ENCODE measurements around the gene RAB29. TPM values are rescaled to one million over a fixed set of nuclear protein-coding genes. Genes with fewer than 3 reads are reported as not detected.

Gene RAB29
- total RNA-seq, 6 experiments from 2014 or later: 16.4 to 26.8 (median 21.2) TPM

DNA sequence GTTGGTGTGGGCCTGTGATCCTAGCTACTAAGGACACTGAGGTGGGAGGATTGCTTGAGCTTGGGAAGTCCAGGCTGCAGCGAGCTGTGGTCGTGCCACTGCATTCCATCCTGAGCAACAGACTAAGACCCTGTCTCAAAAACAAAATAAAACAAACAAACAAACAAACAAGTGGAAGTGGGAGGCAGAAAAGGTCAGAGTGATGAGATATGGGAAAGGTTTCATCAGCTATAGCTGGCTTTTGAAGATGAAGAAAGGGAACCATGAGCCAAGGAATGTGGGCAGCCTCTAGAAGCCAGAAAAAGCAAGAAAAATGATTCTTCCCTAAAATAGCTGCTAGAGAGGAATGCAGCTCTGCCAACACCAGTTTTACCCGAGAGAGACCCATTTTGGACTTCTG, 14.7 kb downstream of the RAB29 start:
- ATAC-seq: no peak

DNA sequence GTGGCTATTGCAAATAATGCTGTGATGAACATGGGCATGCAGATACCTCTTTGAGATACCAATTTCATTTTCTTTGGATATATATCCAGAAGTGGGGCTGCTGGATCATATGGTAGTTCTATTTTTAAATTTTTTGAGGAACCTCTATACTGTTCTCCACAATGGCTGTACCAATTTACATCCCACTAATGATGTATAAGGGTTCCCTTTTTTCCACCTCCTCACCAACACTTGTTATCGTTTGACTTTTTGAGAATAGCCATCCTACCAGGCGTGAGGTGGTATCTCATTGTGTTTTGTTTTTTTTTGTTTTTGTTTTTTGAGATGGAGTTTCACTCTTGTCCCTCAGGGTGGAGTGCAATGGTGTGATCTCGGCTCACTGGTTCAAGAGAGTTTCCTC, 18.7 kb downstream of the RAB29 start:
- Histone ChIP-seq H3K36me3 (no peaks in the 10 kb centered on the region), H3K4me1 (peaks cover 0 to 11% (median 0%) of the 10 kb centered on the region in 4 donors), H3K9me3 (no peaks in the 10 kb centered on the region), H3K27me3 (no peaks in the 10 kb centered on the region), H3K4me3 (no peak overlapping the region), H3K27ac (no peak overlapping the region)
- ATAC-seq (no peak), DNase-seq (no peak)
- 94% methylated on average over 3 of the region's 3 CpGs for WGBS (ENCODE audit: insufficient coverage, low coverage, low lambda C conversion rate, missing lambda C conversion rate)
- intact Hi-C loops (cut with DNase I): no loop called here
- TF ChIP-seq CTCF (IDR thresholded peaks at IDR 0.05) (no peak), POLR2A (IDR thresholded peaks at IDR 0.05) (no peak)

More for the DNA sequence above, 14.7 kb downstream of the RAB29 start:
- intact Hi-C loops (cut with DNase I): no loop called here
- H3K4me1 ChIP-seq: no peaks in the 10 kb centered on the region
- DNase-seq: no peak
- H3K27ac ChIP-seq: no peak overlapping the region
- no peaks in the 10 kb centered on the region for H3K27me3 ChIP-seq
- WGBS (ENCODE audit: insufficient coverage, low coverage, low lambda C conversion rate, missing lambda C conversion rate): 84% methylated on average over 3 of the region's 3 CpGs
- H3K36me3 ChIP-seq: no peaks in the 10 kb centered on the region
- H3K4me3 ChIP-seq: no peak overlapping the region
- no peak for TF ChIP-seq POLR2A (IDR thresholded peaks at IDR 0.05)
- H3K9me3 ChIP-seq: no peaks in the 10 kb centered on the region

- no peak for TF ChIP-seq POLR2A (IDR thresholded peaks at IDR 0.05)
- no peak for TF ChIP-seq CTCF (IDR thresholded peaks at IDR 0.05)
- WGBS (ENCODE audit: insufficient coverage, low coverage, low lambda C conversion rate, missing lambda C conversion rate): 85% methylated on average over 5 of the region's 5 CpGs
- no peak overlapping the region for H3K4me3 ChIP-seq
- peaks cover 0 to 11% (median 0%) of the 10 kb centered on the region in 4 donors for H3K4me1 ChIP-seq
- intact Hi-C loops (cut with DNase I): no loop called here
- no peaks in the 10 kb centered on the region for H3K27me3 ChIP-seq
- DNase-seq (no peak), ATAC-seq (no peak)
- no peaks in the 10 kb centered on the region for H3K9me3 ChIP-seq
- no peaks in the 10 kb centered on the region for H3K36me3 ChIP-seq
- no peak overlapping the region for H3K27ac ChIP-seq
Observed at GRCh38 chr1:205754857-205755256, 20.4 kb downstream of the RAB29 start.

DNA sequence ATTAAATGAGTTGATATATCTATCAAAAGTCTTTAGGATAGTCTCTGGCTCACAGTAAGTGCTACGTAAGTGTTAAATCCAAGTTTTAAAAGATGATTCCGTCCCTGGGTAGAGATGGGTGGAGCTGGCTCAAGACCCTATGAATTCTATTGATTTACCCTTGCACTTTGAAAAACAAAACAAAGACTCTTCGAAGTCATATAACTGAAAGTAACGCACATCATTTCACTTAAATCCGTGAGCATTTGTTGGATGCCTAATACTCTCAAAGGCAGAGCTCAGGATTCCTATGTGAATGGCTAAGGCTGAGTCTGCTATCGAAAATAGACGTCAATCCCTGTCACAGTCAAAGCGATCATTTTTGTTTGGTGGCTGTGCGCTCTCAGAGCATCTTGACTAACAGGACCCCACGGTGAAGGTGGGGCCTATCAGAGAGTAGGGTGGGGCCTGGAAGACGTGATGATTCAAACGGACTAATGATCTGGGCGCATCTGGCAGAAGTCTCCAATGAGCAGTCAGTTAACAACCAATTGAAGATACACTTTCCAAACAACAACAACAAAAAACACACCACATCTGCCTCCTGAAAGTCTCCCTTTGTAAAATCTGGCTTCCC, 24.1 kb downstream of the RAB29 start:
- Histone ChIP-seq H3K36me3 (no peaks in the 10 kb centered on the region), H3K9me3 (no peaks in the 10 kb centered on the region), H3K27ac (no peak overlapping the region), H3K27me3 (no peaks in the 10 kb centered on the region), H3K4me3 (no peak overlapping the region), H3K4me1 (peaks cover 0 to 29% (median 12%) of the 10 kb centered on the region in 4 donors)
- TF ChIP-seq CTCF (IDR thresholded peaks at IDR 0.05): no peak
- TF ChIP-seq POLR2A (IDR thresholded peaks at IDR 0.05): no peak
- DNase-seq (no peak), ATAC-seq (no peak)
- WGBS (ENCODE audit: insufficient coverage, low coverage, low lambda C conversion rate, missing lambda C conversion rate): 77% methylated on average over 11 of the region's 13 CpGs
- intact Hi-C loops (cut with DNase I): no loop called here

- intact Hi-C loops (cut with DNase I): no loop called here
- 2% methylated on average over 25 of the region's 27 CpGs for WGBS (ENCODE audit: insufficient coverage, low coverage, low lambda C conversion rate, missing lambda C conversion rate)
Observed at GRCh38 chr1:205750138-205751035, 24.9 kb downstream of the RAB29 start, which contains the start of gene NUCKS1. NUCKS1 (minus strand) TSS chr1:205750182; CDS start chr1:205749973, 209 bp downstream.

More at GRCh38 chr1:205750138-205751035, 24.9 kb downstream of the RAB29 start, which contains the start of gene NUCKS1:
- H3K36me3 ChIP-seq: no peaks in the 10 kb centered on the region
- ATAC-seq: peak; percentile 73 to 82 (median 78)
- DNase-seq: peak; percentile 96 to 99 (median 98)
- TF ChIP-seq POLR2A (IDR thresholded peaks at IDR 0.05): no peak
- peak in 3 of 4 donors; percentile 7 to 17 (median 15) for TF ChIP-seq CTCF (IDR thresholded peaks at IDR 0.05)
- no peaks in the 10 kb centered on the region for H3K27me3 ChIP-seq
- no peaks in the 10 kb centered on the region for H3K9me3 ChIP-seq
- H3K4me1 ChIP-seq: peaks cover 0 to 29% (median 14%) of the 10 kb centered on the region in 4 donors
- peak within 1 kb of the TSS; percentile 90 to 93 (median 91) for H3K27ac ChIP-seq
- peak within 1 kb of the TSS; percentile 59 to 83 (median 67) for H3K4me3 ChIP-seq
